AG04450 (cell line): ENCODE data around the gene DLG3. TPM values are rescaled to one million over a fixed set of nuclear protein-coding genes. Genes with fewer than 3 reads are reported as not detected.

Experiments
- CTCF ChIA-PET: fragments of 300-600, 350-600 bp; formaldehyde crosslinking; extraction: SDS; loops from one replicate; lab custom pipeline; 2022; ENCODE audit warnings: antibody characterized with exemption, inconsistent platforms; lab: Charles Lee
- POLR2A ChIA-PET: fragments of 350-600 bp; formaldehyde crosslinking; extraction: SDS; loops from one replicate; lab custom pipeline; 2021; ENCODE audit warnings: antibody characterized with exemption, inconsistent platforms; lab: Yijun Ruan, JAX
- DNase-seq: peaks from one replicate; pipeline ENCODE4 v3.0.0-alpha.2; 2011; ENCODE audit warnings: low read depth, low spot score
- H3K27ac ChIP-seq: one replicate; pipeline ENCODE4 v1.5.1; 2012; ENCODE audit warnings: low read depth, low read length, control low read depth
- H3K27me3 ChIP-seq: one replicate; pipeline ENCODE4 v1.6.0; 2012; ENCODE audit warnings: low read length; ENCODE audit not compliant: control insufficient read depth, insufficient read depth
- H3K4me3 ChIP-seq: 2 replicates; pipeline ENCODE4 v1.5.1; 2011; ENCODE audit warnings: mild to moderate bottlenecking, low read depth, low read length, control low read depth
- H3K9me3 ChIP-seq: 2 replicates; pipeline ENCODE4 v1.5.1; 2012; ENCODE audit warnings: low read length; ENCODE audit not compliant: control insufficient read depth, insufficient read depth
- polyA plus RNA-seq: library from polyadenylated mRNA; depleted of rRNA; stranded (reverse); fragments of >200 nt; gene quantifications from 2 replicates; pipeline ENCODE4 v1.2.3, GENCODE V29; 2011; rRNA removed
- small RNA-seq: library from RNA; depleted of rRNA; stranded (forward); fragments of <200 nt; gene quantifications from one replicate; pipeline ENCODE3, GENCODE V24; 2012; ENCODE audit warnings: low read depth; ENCODE audit not compliant: insufficient read length
- TF ChIP-seq, protein P1 (sequence below): IDR thresholded peaks from 2 replicates; pipeline ENCODE4 v1.5.1; 2011; ENCODE audit warnings: low read depth, low read length, control low read depth, inconsistent platforms

Gene DLG3
- polyA plus RNA-seq, 1 experiment: 29.2 TPM

DNA sequence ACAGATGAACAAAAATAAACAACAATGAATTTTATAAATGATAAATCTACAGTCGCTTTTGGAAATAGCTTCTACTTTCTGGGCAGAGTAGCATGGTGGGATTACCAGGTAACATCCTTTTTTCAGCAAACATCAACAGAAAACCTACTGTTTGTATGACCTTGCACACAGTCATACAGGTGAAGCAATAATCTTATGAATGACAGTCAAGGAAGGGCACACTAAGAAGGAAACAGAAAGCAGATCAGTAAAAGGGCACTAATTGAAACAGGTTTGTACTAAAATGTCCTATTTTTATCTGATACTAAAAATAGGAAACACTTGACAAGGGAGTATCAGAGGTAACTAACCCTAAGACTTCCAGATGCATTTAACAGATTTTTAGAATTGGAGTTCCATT is 108.9 kb downstream of the DLG3 start:
- Histone ChIP-seq H3K27ac (no peak overlapping the region), H3K4me3 (no peak overlapping the region), H3K9me3 (no peaks in the 10 kb centered on the region), H3K27me3 (no peaks in the 10 kb centered on the region)
- TF ChIP-seq, protein P1, sequence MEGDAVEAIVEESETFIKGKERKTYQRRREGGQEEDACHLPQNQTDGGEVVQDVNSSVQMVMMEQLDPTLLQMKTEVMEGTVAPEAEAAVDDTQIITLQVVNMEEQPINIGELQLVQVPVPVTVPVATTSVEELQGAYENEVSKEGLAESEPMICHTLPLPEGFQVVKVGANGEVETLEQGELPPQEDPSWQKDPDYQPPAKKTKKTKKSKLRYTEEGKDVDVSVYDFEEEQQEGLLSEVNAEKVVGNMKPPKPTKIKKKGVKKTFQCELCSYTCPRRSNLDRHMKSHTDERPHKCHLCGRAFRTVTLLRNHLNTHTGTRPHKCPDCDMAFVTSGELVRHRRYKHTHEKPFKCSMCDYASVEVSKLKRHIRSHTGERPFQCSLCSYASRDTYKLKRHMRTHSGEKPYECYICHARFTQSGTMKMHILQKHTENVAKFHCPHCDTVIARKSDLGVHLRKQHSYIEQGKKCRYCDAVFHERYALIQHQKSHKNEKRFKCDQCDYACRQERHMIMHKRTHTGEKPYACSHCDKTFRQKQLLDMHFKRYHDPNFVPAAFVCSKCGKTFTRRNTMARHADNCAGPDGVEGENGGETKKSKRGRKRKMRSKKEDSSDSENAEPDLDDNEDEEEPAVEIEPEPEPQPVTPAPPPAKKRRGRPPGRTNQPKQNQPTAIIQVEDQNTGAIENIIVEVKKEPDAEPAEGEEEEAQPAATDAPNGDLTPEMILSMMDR: no peak
- ChIA-PET POLR2A (interaction anchor here (0.7 kb wide), 1 partner anchor 118 kb away, joined by 3 read pairs; no protein-coding TSS in a partner anchor), CTCF (interaction anchor here (1.0 to 1.7 kb wide), 6 partner anchors 98 to 130 kb away, joined by 3 to 12 read pairs (median 6); partner anchors contain the start of gene GDPD2)
- DNase-seq: no peak

DNA sequence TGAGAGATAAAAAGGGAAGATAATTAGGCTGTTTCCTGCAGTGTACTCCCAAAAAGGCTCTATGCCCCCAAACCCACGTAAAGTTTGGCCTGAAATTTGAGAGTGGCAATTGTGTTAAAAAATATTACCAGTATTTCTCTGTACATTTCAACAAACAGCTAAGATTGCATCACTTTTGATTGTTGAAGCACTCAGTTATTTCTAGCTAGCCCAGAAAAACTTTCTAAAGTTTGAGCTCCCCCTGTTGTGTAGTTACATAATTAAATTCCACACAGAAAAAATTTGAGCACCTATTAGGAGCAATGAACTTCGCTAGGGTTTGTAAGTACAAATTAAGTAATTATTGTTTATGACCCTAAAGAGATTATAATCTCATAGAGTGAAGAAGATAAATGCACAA is 109.4 kb downstream of the DLG3 start:
- no peaks in the 10 kb centered on the region for H3K27me3 ChIP-seq
- no peak overlapping the region for H3K4me3 ChIP-seq
- TF ChIP-seq, protein P1: peak; percentile 27; the same call in 1 of the 2 replicates
- no peak for DNase-seq
- H3K9me3 ChIP-seq: no peaks in the 10 kb centered on the region
- ChIA-PET POLR2A (no interaction called here), CTCF (interaction anchor here (0.7 to 1.7 kb wide), 8 partner anchors 99 to 421 kb away, joined by 3 to 12 read pairs (median 4); partner anchors contain the start of genes GDPD2 and IGBP1)
- H3K27ac ChIP-seq: no peak overlapping the region

DNA sequence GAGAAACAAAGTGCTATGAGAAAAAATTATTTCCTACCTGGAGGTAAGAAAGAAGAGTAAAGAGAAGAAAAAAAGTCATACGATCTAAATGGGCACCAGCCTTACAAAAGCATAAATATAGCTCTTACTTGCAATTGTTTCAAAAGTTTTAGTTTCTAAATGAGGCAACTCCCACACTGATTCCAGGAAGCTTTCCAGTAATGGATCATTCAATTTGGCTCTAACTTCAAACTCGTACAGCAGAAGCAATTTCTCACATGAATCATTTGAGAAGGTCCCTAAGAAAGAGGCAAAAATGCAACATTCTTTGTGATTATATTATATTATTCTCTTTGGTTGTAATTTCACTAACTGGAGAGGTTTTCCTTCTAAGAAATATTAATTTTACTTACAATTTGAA is 109.9 kb downstream of the DLG3 start:
- H3K27me3 ChIP-seq: no peaks in the 10 kb centered on the region
- POLR2A ChIA-PET: no interaction called here
- CTCF ChIA-PET: interaction anchor here (0.7 to 1.7 kb wide), 9 partner anchors 78 to 421 kb away, joined by 3 to 12 read pairs (median 4); partner anchors contain the start of genes GDPD2 and IGBP1
- no peak overlapping the region for H3K4me3 ChIP-seq
- no peak for DNase-seq
- H3K9me3 ChIP-seq: no peaks in the 10 kb centered on the region
- TF ChIP-seq, protein P1: no peak
- no peak overlapping the region for H3K27ac ChIP-seq

DNA sequence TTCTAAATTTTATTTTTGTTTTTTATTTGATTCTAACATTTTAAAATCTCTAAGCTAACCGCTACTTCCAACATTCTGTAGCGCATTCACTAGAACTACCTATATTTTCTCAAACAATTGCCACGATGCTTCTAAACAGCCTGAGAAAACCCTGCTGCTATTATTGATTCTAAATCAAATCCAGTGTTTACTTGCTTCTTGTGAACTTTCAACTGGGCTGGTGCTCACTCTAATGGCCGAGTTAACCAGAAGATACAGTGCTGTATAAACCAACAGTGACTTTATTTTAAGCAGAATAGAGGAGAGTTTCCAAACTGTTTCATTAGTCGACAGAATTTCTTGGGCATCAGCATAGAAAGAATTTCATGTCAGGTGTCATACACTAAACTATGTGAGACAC is 110.3 kb downstream of the DLG3 start:
- Histone ChIP-seq H3K4me3 (no peak overlapping the region), H3K27ac (no peak overlapping the region), H3K27me3 (no peaks in the 10 kb centered on the region), H3K9me3 (no peaks in the 10 kb centered on the region)
- TF ChIP-seq, protein P1: no peak
- CTCF ChIA-PET: interaction anchor here (1.4 to 1.5 kb wide), 3 partner anchors 78 to 119 kb away, joined by 3 to 12 read pairs (median 8); no protein-coding TSS in a partner anchor
- POLR2A ChIA-PET: no interaction called here
- no peak for DNase-seq

Small RNA genes lying within 50 kb of the gene (small RNA-seq; reads per million reads assigned to genes)
- gene RNU4-81P (not detected), gene RNY4P23 (not detected)

Other genes starting within 250 kb of the DLG3 start
- not detected in 2 replicates for gene AWAT1, start 210.2 kb upstream of the DLG3 start, polyA plus RNA-seq
- gene P2RY4, start 184.6 kb upstream of the DLG3 start, polyA plus RNA-seq: 0.09 and 0.17 TPM in 2 replicates
- not detected in 2 replicates for gene ARR3, start 176.5 kb upstream of the DLG3 start, polyA plus RNA-seq
- gene RAB41, start 162.7 kb upstream of the DLG3 start, polyA plus RNA-seq: not detected in 2 replicates
- gene PDZD11, start 154.9 kb upstream of the DLG3 start, polyA plus RNA-seq: 139 and 141 TPM in 2 replicates
- gene KIF4A, start 154.7 kb upstream of the DLG3 start, polyA plus RNA-seq: 6.4 and 8.8 TPM in 2 replicates
- not detected in 2 replicates for gene GDPD2, start 21.5 kb upstream of the DLG3 start, polyA plus RNA-seq